WTC11 (cell line): ENCODE results near the gene SLC9B1. TPM values are rescaled to one million over a fixed set of nuclear protein-coding genes. Genes with fewer than 3 reads are reported as not detected.

ENCODE experiments used
- AFF4 ChIP-seq: sonication (generic); formaldehyde crosslinking; IDR thresholded peaks from 2 replicates; pipeline ENCODE4 v1.8.1; 2023; ENCODE audit warnings: mild to moderate bottlenecking, missing genetic modification reagents, borderline replicate concordance
- AR ChIP-seq: fragments of 250-450 bp; sonication (Bioruptor Pico); IDR thresholded peaks from 2 replicates; pipeline ENCODE4 v1.9.0; 2021; ENCODE audit warnings: mild to moderate bottlenecking
- ARID4B ChIP-seq: sonication (generic); formaldehyde crosslinking; IDR thresholded peaks from 2 replicates; pipeline ENCODE4 v1.8.0; 2023; ENCODE audit warnings: missing genetic modification reagents, mild to moderate bottlenecking, borderline replicate concordance
- CTCF ChIP-seq: fragments of 200-600 bp; IDR thresholded peaks from 2 replicates; pipeline ENCODE4 v1.8.0; 2022; ENCODE audit warnings: antibody characterized with exemption
- ETV6 ChIP-seq: sonication (generic); formaldehyde crosslinking; IDR thresholded peaks from 2 replicates; pipeline ENCODE4 v1.8.1; 2022; ENCODE audit warnings: mild to moderate bottlenecking, missing genetic modification reagents
- FOXK1 ChIP-seq: sonication (generic); formaldehyde crosslinking; IDR thresholded peaks from 2 replicates; pipeline ENCODE4 v1.8.0; 2022; ENCODE audit warnings: mild to moderate bottlenecking, moderate library complexity, missing genetic modification reagents
- NFATC4 ChIP-seq: fragments of 250-450 bp; sonication (Bioruptor Pico); IDR thresholded peaks from 2 replicates; pipeline ENCODE4 v1.9.0; 2021; ENCODE audit warnings: mild to moderate bottlenecking
- NR3C1 ChIP-seq: sonication (generic); formaldehyde crosslinking; conservative IDR thresholded peaks from 2 replicates; pipeline ENCODE4 v1.8.1; 2023; ENCODE audit warnings: low read depth, mild to moderate bottlenecking, missing genetic modification reagents
- OVOL2 ChIP-seq: fragments of 250-450 bp; sonication (Bioruptor Pico); IDR thresholded peaks from 2 replicates; pipeline ENCODE4 v1.9.0; 2021; ENCODE audit warnings: mild to moderate bottlenecking, borderline replicate concordance
- TCF7 ChIP-seq: sonication (generic); formaldehyde crosslinking; IDR thresholded peaks from 2 replicates; pipeline ENCODE4 v1.8.0; 2022; ENCODE audit warnings: mild to moderate bottlenecking, low read depth, missing genetic modification reagents, moderate library complexity
- TEAD4 ChIP-seq: sonication (generic); formaldehyde crosslinking; IDR thresholded peaks from 2 replicates; pipeline ENCODE4 v1.8.0; 2022; ENCODE audit warnings: mild to moderate bottlenecking, missing genetic modification reagents
- ZNF138 ChIP-seq: sonication (generic); formaldehyde crosslinking; conservative IDR thresholded peaks from 2 replicates; pipeline ENCODE4 v1.8.1; 2022; ENCODE audit warnings: mild to moderate bottlenecking, moderate library complexity, missing genetic modification reagents
- ZNF232 ChIP-seq: sonication (generic); formaldehyde crosslinking; IDR thresholded peaks from 2 replicates; pipeline ENCODE4 v1.8.0; 2022; ENCODE audit warnings: mild to moderate bottlenecking, missing genetic modification reagents
- ZNF423 ChIP-seq: fragments of 250-450 bp; sonication (Bioruptor Pico); IDR thresholded peaks from 2 replicates; pipeline ENCODE4 v2.1.2; 2022; ENCODE audit warnings: mild to moderate bottlenecking, moderate library complexity
- total RNA-seq: library from RNA; stranded (reverse); gene quantifications from 3 replicates; pipeline ENCODE4 v1.2.3, GENCODE V29; 2021
- TF ChIP-seq, protein P1 (sequence below): sonication (generic); formaldehyde crosslinking; IDR thresholded peaks from 2 replicates; pipeline ENCODE4 v1.8.0; 2022; ENCODE audit warnings: missing genetic modification reagents
- TF ChIP-seq, protein P2 (sequence below): fragments of 250-450 bp; sonication (Bioruptor Pico); IDR thresholded peaks from 2 replicates; pipeline ENCODE4 v1.9.0; 2021; ENCODE audit warnings: mild to moderate bottlenecking, borderline replicate concordance

Gene SLC9B1
- total RNA-seq, 1 experiment from 2014 or later: 0.59 TPM

DNA sequence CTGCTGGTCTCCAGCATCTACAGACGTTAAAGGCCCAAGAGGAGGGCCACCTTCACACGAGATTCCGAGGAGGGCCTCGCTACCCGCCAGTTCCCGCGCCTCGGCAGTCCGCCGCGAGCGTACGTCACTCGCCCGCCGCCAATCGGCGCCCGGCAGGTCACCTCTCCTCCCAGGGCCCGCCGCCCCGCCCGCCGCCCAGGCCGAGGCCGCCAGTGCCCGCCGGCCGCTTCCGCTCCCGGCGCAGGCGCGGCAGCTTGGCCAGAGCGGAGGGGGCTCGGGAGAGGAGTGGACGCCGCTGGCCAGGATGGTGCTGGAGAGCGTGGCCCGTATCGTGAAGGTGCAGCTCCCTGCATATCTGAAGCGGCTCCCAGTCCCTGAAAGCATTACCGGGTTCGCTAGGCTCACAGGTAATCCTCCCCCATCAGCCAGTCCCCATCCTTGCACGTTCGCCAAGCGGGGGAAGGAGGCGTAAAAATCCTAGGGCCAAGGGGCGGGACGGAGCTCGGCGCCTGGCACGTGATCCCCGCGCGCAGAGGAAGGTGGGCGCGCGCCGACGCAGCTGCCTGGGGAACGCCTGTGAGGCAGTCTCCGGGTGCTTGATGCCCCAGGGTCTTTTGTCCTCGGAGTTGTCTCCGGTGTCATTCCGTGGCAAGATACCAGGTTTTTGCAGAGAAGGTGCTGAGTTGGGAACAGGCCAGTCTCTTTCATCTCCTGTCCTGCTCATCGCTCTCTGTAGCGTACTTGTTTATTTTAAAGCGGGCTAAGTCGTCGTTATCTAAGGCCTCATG is 150.5 kb downstream of the SLC9B1 start, which contains the start of gene CISD2 (continued):
- TF ChIP-seq TEAD4 (peak; percentile 55; the same call in 1 of the 2 replicates), CTCF (no peak), AR (CRISPR knock-in tag) (no peak), ETV6 (peak; percentile 94), TCF7 (no peak; the same call in 1 of the 2 replicates), ZNF138 (CRISPR knock-in tag) (no peak; the same call in 1 of the 2 replicates), OVOL2 (CRISPR knock-in tag) (no peak), AFF4 (CRISPR knock-in tag) (no peak), ZNF232 (peak; percentile 97), ZNF423 (no peak), NFATC4 (CRISPR knock-in tag) (no peak), NR3C1 (CRISPR knock-in tag) (0 out of 2 replicates have a peak, but pooled peaks have one; percentile 75), ARID4B (peak; percentile 77; the same call in 1 of the 2 replicates), FOXK1 (CRISPR knock-in tag) (peak; percentile 12; the same call in 1 of the 2 replicates)
- TF ChIP-seq, protein P1, sequence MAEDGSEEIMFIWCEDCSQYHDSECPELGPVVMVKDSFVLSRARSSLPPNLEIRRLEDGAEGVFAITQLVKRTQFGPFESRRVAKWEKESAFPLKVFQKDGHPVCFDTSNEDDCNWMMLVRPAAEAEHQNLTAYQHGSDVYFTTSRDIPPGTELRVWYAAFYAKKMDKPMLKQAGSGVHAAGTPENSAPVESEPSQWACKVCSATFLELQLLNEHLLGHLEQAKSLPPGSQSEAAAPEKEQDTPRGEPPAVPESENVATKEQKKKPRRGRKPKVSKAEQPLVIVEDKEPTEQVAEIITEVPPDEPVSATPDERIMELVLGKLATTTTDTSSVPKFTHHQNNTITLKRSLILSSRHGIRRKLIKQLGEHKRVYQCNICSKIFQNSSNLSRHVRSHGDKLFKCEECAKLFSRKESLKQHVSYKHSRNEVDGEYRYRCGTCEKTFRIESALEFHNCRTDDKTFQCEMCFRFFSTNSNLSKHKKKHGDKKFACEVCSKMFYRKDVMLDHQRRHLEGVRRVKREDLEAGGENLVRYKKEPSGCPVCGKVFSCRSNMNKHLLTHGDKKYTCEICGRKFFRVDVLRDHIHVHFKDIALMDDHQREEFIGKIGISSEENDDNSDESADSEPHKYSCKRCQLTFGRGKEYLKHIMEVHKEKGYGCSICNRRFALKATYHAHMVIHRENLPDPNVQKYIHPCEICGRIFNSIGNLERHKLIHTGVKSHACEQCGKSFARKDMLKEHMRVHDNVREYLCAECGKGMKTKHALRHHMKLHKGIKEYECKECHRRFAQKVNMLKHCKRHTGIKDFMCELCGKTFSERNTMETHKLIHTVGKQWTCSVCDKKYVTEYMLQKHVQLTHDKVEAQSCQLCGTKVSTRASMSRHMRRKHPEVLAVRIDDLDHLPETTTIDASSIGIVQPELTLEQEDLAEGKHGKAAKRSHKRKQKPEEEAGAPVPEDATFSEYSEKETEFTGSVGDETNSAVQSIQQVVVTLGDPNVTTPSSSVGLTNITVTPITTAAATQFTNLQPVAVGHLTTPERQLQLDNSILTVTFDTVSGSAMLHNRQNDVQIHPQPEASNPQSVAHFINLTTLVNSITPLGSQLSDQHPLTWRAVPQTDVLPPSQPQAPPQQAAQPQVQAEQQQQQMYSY (CRISPR knock-in tag): no peak; the same call in 1 of the 2 replicates
- TF ChIP-seq, protein P2, sequence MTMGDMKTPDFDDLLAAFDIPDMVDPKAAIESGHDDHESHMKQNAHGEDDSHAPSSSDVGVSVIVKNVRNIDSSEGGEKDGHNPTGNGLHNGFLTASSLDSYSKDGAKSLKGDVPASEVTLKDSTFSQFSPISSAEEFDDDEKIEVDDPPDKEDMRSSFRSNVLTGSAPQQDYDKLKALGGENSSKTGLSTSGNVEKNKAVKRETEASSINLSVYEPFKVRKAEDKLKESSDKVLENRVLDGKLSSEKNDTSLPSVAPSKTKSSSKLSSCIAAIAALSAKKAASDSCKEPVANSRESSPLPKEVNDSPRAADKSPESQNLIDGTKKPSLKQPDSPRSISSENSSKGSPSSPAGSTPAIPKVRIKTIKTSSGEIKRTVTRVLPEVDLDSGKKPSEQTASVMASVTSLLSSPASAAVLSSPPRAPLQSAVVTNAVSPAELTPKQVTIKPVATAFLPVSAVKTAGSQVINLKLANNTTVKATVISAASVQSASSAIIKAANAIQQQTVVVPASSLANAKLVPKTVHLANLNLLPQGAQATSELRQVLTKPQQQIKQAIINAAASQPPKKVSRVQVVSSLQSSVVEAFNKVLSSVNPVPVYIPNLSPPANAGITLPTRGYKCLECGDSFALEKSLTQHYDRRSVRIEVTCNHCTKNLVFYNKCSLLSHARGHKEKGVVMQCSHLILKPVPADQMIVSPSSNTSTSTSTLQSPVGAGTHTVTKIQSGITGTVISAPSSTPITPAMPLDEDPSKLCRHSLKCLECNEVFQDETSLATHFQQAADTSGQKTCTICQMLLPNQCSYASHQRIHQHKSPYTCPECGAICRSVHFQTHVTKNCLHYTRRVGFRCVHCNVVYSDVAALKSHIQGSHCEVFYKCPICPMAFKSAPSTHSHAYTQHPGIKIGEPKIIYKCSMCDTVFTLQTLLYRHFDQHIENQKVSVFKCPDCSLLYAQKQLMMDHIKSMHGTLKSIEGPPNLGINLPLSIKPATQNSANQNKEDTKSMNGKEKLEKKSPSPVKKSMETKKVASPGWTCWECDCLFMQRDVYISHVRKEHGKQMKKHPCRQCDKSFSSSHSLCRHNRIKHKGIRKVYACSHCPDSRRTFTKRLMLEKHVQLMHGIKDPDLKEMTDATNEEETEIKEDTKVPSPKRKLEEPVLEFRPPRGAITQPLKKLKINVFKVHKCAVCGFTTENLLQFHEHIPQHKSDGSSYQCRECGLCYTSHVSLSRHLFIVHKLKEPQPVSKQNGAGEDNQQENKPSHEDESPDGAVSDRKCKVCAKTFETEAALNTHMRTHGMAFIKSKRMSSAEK: no peak
